ENCODE data around the gene DGCR8. TPM values are rescaled to one million over a fixed set of nuclear protein-coding genes. Genes with fewer than 3 reads are reported as not detected.

DGCR8 gene
- total RNA-seq, 1 donor from 2014 or later: 81.0 TPM

DNA sequence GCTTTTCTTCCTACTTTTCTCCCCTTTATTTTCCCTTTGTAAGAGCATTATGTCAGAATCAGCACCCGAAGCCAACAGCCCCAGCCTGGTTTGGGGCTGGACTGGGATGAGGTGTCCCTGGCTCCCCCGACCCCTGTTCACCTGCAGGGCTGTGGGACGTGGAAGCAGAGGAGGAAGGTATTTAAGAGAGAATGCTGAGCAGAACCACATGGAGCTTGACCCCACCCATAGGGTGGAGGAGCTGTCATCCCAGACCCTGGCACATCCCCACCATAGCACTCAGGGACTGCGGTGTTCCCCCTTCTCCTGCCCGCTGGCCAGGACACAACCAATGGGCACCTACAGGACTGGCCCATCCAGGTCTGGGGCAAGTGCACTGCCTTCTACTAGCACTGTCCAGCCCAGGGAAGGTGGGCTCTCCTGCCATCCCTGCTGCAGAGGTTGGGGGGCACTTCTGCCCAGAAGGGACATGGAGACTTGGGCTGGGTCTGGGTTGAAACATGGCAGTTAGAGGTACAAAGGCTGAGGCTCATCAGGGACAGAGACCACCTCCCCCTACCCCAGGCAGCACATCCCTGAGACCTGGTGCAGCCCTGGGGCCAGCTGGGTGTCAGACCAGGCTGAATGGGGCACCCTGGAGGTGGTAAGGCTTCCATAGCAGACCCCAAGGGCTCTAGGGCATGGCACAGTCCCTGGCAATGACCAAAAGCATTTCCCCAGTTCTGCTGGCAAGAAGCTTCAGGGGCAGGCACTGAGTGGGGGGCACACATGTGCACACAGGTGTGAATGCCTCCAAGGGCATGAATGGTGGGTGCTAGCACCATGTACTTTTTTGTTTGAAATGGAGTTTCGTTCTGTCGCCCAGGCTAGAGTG is 39.5 kb upstream of the DGCR8 start:
- no peak for DNase-seq (ENCODE audit: low spot score)
- H3K36me3 Mint-ChIP-seq (ENCODE audit: low read depth): peaks cover 24% of the 10 kb centered on the region
- intact Hi-C loops (cut with micrococcal nuclease): no loop called here
- no peak overlapping the region for H3K27ac Mint-ChIP-seq
- peaks cover 4% of the 10 kb centered on the region for H3K4me1 Mint-ChIP-seq (ENCODE audit: low read depth)
- H3K4me3 Mint-ChIP-seq: no peak overlapping the region
- no peaks in the 10 kb centered on the region for H3K27me3 Mint-ChIP-seq (ENCODE audit: insufficient read depth)
- H3K9me3 Mint-ChIP-seq: no peaks in the 10 kb centered on the region

DNA sequence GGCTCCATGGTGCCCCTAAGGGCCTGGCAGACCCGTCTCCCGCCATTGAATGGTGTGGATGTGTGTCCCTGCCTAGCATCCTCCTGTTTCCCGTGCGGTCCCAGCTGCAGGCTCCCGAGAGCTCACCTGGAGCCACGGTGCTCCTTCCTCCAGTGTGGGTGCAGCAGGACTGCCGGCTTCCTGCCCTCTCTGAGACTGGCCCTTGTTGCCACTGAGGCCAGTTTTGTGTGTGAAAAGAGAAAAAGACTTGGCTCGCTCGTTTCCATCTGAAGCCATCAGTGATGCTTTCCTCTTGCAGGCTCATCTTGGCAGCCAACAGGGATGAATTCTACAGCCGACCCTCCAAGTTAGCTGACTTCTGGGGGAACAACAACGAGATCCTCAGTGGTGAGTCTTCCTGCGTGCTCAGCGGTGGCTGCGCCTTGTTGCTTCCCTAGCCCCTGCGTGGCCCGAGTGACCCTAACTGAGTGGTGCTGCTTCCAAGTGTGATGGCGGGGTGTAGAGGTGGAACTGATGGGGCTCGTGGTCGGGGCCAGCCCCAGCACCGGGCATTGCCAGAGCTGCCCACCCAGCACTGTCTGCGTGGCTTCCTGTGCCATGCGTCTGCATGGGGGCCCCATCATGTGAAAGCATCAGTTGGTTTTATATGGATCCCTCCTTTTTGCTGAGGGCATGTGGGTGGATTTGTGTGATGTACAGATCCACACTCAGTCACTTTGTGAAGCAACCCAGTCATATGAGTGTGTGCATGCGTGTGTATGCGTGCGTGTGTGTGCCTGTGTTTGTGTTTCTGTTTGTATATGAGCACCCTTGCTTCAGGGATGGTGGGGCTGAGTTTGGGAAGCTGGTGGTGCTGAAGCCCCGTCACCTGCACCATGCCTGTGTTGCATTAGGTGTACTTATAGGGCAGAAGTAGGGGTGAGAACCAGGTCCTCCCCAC is 36.7 kb upstream of the DGCR8 start:
- Mint-ChIP-seq H3K4me3 (no peak overlapping the region), H3K9me3 (peaks cover 8% of the 10 kb centered on the region), H3K36me3 (ENCODE audit: low read depth) (peaks cover 37% of the 10 kb centered on the region), H3K27me3 (ENCODE audit: insufficient read depth) (no peaks in the 10 kb centered on the region), H3K27ac (no peak overlapping the region), H3K4me1 (ENCODE audit: low read depth) (no peaks in the 10 kb centered on the region)
- no peak for DNase-seq (ENCODE audit: low spot score)
- intact Hi-C loops (cut with micrococcal nuclease): no loop called here

DNA sequence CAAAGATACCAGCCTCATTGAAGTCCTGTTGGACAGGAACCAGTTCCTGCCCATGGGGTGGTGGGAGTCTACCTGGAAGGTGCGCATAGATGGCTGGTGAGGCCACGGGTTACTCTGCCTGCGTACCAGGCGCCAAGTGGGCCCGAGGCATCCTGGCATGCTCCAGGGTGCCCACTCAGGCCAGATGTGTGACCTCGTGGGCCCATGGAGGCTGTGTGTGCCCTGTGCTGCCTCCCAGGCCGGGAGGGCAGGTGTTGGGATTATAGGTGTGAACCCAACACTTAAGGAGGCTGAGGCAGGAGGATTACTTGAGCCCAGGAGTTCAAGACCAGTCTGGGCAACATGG is 36.1 kb upstream of the DGCR8 start:
- intact Hi-C loops (cut with micrococcal nuclease): no loop called here

DNA sequence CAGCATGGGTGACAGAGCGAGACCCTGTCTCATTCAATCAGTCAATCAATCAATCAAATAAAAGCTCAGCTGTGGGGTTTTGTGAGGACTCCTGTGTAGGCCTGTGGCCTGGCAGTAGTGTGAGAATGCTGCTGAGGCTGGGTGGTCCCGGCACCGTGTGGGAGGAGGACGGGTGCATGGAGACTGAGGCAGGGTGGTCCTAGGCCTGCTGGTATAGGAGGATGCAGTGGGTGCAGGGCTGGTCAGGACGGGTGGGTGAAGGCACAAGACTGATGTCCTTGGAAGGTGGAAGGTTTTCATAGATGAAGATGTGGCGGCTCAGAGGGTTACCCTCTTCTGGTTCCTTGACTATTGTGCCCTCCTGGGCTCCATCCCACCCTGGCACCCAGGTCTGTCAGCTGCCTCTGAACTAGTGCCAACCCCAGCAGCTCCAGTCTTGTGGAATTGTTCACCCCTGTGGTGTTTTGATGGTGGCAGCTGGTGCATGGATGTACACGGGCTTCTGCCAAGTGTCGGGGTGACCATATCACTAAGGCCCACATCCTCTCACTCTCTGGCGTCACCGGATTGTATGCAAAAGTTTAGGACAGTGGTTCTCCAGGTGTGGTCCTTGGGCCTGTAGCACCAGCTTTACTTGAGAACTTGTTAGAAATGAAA is 35.4 kb upstream of the DGCR8 start:
- no peak for DNase-seq (ENCODE audit: low spot score)
- Mint-ChIP-seq H3K36me3 (ENCODE audit: low read depth) (peaks cover 44% of the 10 kb centered on the region), H3K27ac (no peak overlapping the region), H3K4me3 (no peak overlapping the region), H3K4me1 (ENCODE audit: low read depth) (no peaks in the 10 kb centered on the region), H3K27me3 (ENCODE audit: insufficient read depth) (no peaks in the 10 kb centered on the region), H3K9me3 (peaks cover 16% of the 10 kb centered on the region)
- intact Hi-C loops (cut with micrococcal nuclease): no loop called here

More for the DNA sequence above, 36.1 kb upstream of the DGCR8 start:
- Mint-ChIP-seq H3K4me1 (ENCODE audit: low read depth) (no peaks in the 10 kb centered on the region), H3K27ac (no peak overlapping the region), H3K9me3 (peaks cover 13% of the 10 kb centered on the region), H3K4me3 (no peak overlapping the region), H3K36me3 (ENCODE audit: low read depth) (peaks cover 41% of the 10 kb centered on the region), H3K27me3 (ENCODE audit: insufficient read depth) (no peaks in the 10 kb centered on the region)
- DNase-seq (ENCODE audit: low spot score): no peak

DNA sequence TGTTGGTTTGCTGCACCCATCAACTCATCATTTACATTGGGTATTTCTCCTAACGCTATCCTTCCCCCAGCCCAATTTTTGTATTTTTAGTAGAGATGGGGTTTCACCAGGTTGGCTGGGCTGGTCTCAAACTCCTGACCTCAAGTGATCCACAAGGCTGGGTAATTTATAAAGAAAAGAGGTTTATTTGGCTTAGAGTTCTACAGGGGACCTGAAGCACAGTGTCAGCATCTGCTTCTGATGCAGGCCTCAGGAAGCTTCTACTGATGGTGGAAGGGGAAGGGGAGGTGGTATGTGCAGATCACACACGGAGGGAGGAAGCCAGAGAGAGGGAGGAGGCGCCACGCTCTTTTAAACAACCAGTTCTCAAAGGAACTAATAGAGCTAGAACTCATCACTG is 33.3 kb upstream of the DGCR8 start:
- DNase-seq (ENCODE audit: low spot score): no peak

DNA sequence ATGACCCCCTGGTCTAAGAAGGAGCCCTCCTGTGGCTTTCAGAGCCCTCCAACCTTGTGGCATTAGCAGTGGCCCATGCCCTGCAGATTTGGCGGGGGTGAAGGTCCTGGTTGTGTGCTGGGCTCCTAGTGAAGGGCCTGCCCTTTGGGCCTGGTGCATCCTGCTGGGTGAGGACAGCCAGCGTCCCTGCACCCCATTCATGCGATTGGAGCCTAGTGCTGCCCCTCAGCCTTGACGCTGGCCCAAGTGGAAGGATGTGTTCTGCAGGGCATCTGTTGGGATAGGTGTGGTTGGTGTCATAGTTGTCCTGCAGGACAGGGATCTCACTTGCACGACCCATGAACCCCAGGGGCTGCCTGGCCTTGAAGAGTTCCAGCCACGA is 28.1 kb upstream of the DGCR8 start:
- intact Hi-C loops (cut with micrococcal nuclease): no loop called here
- no peaks in the 10 kb centered on the region for H3K4me1 Mint-ChIP-seq (ENCODE audit: low read depth)

More for the DNA sequence above, 33.3 kb upstream of the DGCR8 start:
- H3K36me3 Mint-ChIP-seq (ENCODE audit: low read depth): peaks cover 38% of the 10 kb centered on the region
- H3K9me3 Mint-ChIP-seq: peaks cover 16% of the 10 kb centered on the region
- H3K4me1 Mint-ChIP-seq (ENCODE audit: low read depth): no peaks in the 10 kb centered on the region
- intact Hi-C loops (cut with micrococcal nuclease): no loop called here
- H3K27me3 Mint-ChIP-seq (ENCODE audit: insufficient read depth): no peaks in the 10 kb centered on the region
- no peak overlapping the region for H3K27ac Mint-ChIP-seq
- no peak overlapping the region for H3K4me3 Mint-ChIP-seq

DNA sequence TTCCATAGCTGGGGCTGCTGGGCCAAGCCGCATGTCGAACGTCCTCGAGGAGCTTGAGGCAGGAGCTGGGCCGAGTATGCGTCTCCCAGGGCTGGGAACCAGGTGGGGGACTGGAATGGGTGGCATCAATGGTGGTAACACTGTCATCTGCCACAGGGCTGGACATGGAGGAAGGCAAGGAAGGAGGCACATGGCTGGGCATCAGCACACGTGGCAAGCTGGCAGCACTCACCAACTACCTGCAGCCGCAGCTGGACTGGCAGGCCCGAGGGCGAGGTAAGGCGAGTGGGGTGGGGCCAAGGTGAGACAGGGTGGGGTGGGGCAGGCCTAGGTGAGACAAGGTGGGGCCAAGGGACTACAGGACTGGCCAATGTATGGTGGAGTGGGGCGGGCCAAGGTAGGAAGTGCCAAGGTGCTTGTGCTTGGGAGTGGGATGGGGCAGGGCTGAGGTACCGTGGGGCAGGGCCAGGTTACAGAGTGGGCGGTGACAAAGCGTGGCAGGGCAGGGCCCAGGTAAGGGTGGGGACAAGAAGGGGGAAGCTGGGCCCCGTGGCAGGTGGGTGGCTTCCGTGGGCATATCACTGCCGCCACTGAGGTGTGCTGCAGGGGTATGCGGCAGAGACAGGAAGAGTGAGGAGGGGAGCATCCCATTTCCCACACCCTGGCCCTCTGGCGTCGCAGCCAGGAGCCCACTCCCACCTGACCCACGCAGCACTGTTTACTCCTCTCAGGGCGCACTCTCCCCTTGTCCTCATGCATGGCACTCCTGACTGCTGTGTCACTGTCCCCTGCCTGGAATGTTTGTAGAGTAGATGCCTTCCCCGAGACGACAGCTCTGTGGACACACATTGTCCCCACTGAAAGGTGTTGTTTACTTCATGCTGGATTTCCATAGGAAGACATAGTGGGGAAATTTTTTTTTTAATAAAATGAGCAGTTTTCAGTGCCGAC is 27.5 kb upstream of the DGCR8 start:
- no peak for DNase-seq (ENCODE audit: low spot score)
- H3K36me3 Mint-ChIP-seq (ENCODE audit: low read depth): peaks cover 23% of the 10 kb centered on the region
- H3K4me1 Mint-ChIP-seq (ENCODE audit: low read depth): no peaks in the 10 kb centered on the region
- H3K27me3 Mint-ChIP-seq (ENCODE audit: insufficient read depth): no peaks in the 10 kb centered on the region
- no peak overlapping the region for H3K27ac Mint-ChIP-seq
- no peak overlapping the region for H3K4me3 Mint-ChIP-seq
- intact Hi-C loops (cut with micrococcal nuclease): no loop called here
- peaks cover 12% of the 10 kb centered on the region for H3K9me3 Mint-ChIP-seq

More for the DNA sequence above, 28.1 kb upstream of the DGCR8 start:
- Mint-ChIP-seq H3K9me3 (peaks cover 13% of the 10 kb centered on the region), H3K27ac (no peak overlapping the region), H3K27me3 (ENCODE audit: insufficient read depth) (no peaks in the 10 kb centered on the region), H3K36me3 (ENCODE audit: low read depth) (peaks cover 28% of the 10 kb centered on the region), H3K4me3 (no peak overlapping the region)
- DNase-seq (ENCODE audit: low spot score): no peak

DNA sequence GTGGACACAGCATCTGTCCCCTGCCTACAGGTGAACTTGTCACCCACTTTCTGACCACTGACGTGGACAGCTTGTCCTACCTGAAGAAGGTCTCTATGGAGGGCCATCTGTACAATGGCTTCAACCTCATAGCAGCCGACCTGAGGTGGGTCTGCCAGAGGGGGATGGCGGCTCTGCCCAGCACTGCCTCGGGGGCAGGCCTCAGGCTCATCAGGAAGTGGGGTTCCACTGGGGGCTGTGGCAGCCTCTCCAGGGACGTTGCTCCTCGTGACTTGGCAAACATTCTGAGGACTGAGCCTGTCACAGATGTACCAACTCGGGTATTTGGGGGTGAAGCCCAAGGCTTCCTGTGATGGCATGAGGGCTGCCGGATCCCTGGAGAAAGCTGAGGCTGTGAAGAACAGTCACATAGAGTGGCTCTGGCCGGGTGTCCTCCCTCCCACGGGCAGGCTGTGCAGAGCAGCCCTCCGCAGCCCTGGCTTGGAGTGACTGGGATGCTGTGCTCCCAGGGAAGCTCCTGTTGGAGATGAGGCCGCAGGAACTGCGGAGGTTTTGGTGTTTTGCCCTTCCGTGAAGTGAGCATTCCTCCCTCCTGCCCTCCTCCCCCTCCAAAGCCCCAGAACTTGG is 26.5 kb upstream of the DGCR8 start:
- intact Hi-C loops (cut with micrococcal nuclease): no loop called here
- no peak for DNase-seq (ENCODE audit: low spot score)
- Mint-ChIP-seq H3K4me1 (ENCODE audit: low read depth) (no peaks in the 10 kb centered on the region), H3K36me3 (ENCODE audit: low read depth) (peaks cover 17% of the 10 kb centered on the region), H3K4me3 (no peak overlapping the region), H3K27me3 (ENCODE audit: insufficient read depth) (no peaks in the 10 kb centered on the region), H3K27ac (no peak overlapping the region), H3K9me3 (peaks cover 6% of the 10 kb centered on the region)

DNA sequence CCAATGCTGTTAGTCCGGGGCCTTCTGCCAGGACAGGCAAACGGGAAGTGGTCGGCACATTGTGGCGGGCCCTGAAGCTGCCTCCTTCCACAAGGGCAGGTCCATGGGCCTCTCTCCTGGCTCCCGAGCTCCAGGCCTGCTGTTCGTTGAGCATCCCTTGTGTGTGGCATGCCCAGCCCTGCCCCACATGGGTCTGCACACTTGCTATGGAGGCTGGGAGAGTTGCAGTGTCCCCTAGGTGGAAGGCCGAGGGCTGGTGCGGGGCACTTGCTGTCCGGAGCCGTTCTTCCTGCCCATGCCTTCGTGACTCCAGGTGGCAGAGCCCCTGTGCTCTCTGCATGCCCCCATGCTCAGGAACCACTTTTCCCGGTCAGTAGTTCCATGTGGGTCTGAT is 26.0 kb upstream of the DGCR8 start:
- Mint-ChIP-seq H3K27me3 (ENCODE audit: insufficient read depth) (no peaks in the 10 kb centered on the region), H3K9me3 (peaks cover 2% of the 10 kb centered on the region), H3K4me3 (no peak overlapping the region), H3K36me3 (ENCODE audit: low read depth) (peaks cover 17% of the 10 kb centered on the region), H3K4me1 (ENCODE audit: low read depth) (peaks cover 4% of the 10 kb centered on the region), H3K27ac (no peak overlapping the region)
- no peak for DNase-seq (ENCODE audit: low spot score)
- intact Hi-C loops (cut with micrococcal nuclease): no loop called here

DNA sequence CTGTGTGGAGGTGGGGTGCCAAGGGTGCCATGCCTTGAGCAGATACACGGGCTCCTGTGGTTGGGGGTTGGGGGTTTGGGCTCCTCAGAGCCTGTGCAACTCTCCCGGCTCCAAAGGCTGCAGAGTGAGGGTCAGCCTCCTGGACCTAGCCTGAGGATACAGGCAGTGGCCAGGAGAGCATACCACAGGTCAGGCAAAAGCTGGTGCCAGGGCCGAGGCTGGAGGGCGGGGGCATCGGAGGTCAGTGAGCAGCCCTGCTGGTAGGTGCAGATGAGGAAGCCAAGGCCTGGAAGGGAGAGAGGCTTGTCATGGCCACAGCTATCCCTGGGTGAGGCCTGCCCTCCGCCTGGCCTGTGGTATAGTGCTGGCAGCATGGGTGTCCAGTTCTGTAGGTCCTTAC is 25.6 kb upstream of the DGCR8 start:
- intact Hi-C loops (cut with micrococcal nuclease): no loop called here
- no peak overlapping the region for H3K27ac Mint-ChIP-seq

DNA sequence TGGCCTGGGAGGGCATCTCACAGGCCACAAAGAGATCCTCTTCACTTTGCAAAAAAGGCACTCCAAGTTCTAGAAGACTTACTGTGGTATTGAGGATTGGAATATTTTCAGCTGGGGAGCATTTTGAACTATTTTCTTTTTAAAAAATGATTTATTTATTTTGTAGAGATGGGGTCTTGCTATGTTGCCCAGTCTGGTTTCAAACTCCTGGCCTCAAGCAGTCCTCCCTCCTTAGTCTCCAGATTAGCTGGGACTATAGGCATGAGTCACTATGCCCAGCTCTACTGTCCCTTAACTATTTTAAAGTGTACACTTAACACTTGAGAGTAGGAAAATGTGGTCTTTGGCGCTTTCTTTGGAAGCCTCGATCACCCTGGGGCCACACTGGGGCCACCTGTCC is 24.9 kb upstream of the DGCR8 start:
- Mint-ChIP-seq H3K9me3 (no peaks in the 10 kb centered on the region), H3K27ac (no peak overlapping the region), H3K36me3 (ENCODE audit: low read depth) (peaks cover 13% of the 10 kb centered on the region), H3K4me3 (no peak overlapping the region), H3K4me1 (ENCODE audit: low read depth) (peaks cover 12% of the 10 kb centered on the region), H3K27me3 (ENCODE audit: insufficient read depth) (no peaks in the 10 kb centered on the region)
- no peak for DNase-seq (ENCODE audit: low spot score)
- intact Hi-C loops (cut with micrococcal nuclease): no loop called here

More for the DNA sequence above, 25.6 kb upstream of the DGCR8 start:
- DNase-seq (ENCODE audit: low spot score): no peak
- Mint-ChIP-seq H3K36me3 (ENCODE audit: low read depth) (peaks cover 15% of the 10 kb centered on the region), H3K9me3 (no peaks in the 10 kb centered on the region), H3K4me3 (no peak overlapping the region), H3K4me1 (ENCODE audit: low read depth) (peaks cover 9% of the 10 kb centered on the region), H3K27me3 (ENCODE audit: insufficient read depth) (no peaks in the 10 kb centered on the region)

DNA sequence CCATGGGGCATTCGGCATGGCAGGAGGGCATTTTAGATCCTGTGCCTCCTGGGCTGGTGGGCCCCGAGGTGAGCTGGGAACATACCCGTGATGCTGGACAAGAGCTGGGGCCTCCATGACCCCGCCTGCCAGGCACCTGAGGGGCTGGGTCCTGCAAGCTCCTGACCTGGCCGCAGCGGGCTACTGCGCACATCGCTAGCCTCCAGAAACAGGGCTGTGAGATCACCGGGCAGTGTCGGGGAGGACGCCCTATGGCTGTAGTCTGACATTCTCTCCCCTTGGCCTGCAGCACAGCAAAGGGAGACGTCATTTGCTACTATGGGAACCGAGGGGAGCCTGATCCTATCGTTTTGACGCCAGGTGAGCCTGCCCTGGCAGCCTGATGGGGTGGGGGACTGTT is 24.4 kb upstream of the DGCR8 start:
- Mint-ChIP-seq H3K27me3 (ENCODE audit: insufficient read depth) (no peaks in the 10 kb centered on the region), H3K4me1 (ENCODE audit: low read depth) (peaks cover 12% of the 10 kb centered on the region), H3K9me3 (no peaks in the 10 kb centered on the region), H3K4me3 (no peak overlapping the region), H3K36me3 (ENCODE audit: low read depth) (peaks cover 17% of the 10 kb centered on the region), H3K27ac (no peak overlapping the region)
- intact Hi-C loops (cut with micrococcal nuclease): no loop called here
- DNase-seq (ENCODE audit: low spot score): no peak

Measured in activated T-helper 1 cell treated with anti-CD3 and anti-CD28 coated beads, Interleukin-12 subunit alpha, Interleukin-12 subunit beta, Interleukin-2, Interleukin-4 antibody, amounts not matched to agents 30 ng/mL and 10 ng/mL and 1 ng/mL, durations not matched to agents 14 hours and 24 hours and 36 hours (primary cell).